HCT116 (cell line): ENCODE results near the gene PRR5L.

Source experiments
- CEBPB ChIP-seq: IDR thresholded peaks from 2 replicates; pipeline ENCODE4 v1.6.1; 2012; ENCODE audit warnings: low read depth
- CTCF ChIP-seq, 3 experiments: fragments of 200-600 bp in 1 of 3; sonication (generic) in 1 of 3; IDR thresholded peaks in 2 of 3; conservative IDR thresholded peaks in 1 of 3; 2 replicates each; pipeline ENCODE4 v1.5.1; 2012 to 2017; ENCODE audit warnings: low read depth in 2 of 3, low read length in 2 of 3, antibody characterized with exemption in 1 of 3, borderline replicate concordance in 1 of 3, control low read depth in 1 of 3, mild to moderate bottlenecking in 1 of 3, mixed read lengths in 1 of 3, mixed run types in 1 of 3, moderate library complexity in 1 of 3; ENCODE audit not compliant: insufficient read depth in 1 of 3
- EGR1 ChIP-seq: IDR thresholded peaks from 2 replicates; pipeline ENCODE4 v1.6.1; 2012; ENCODE audit warnings: low read depth
- EZH2 ChIP-seq: fragments of 200-600 bp; sonication (generic); IDR thresholded peaks from 2 replicates; pipeline ENCODE4 v1.6.1; 2017; ENCODE audit warnings: antibody characterized with exemption, mixed run types
- MAX ChIP-seq: IDR thresholded peaks from 2 replicates; pipeline ENCODE4 v1.6.1; 2012
- POLR2A ChIP-seq: IDR thresholded peaks from 2 replicates; pipeline ENCODE4 v1.7.0; 2011; ENCODE audit warnings: borderline replicate concordance; ENCODE audit not compliant: insufficient read depth, insufficient read length; ENCODE audit errors: extremely low read depth
- POLR2AphosphoS5 ChIP-seq: IDR thresholded peaks from 2 replicates; pipeline ENCODE4 v1.6.1; 2011; ENCODE audit warnings: mild to moderate bottlenecking, low read depth, low read length, moderate library complexity
- REST ChIP-seq: IDR thresholded peaks from 2 replicates; pipeline ENCODE4 v1.6.1; 2012; ENCODE audit warnings: low read depth
- YY1 ChIP-seq: IDR thresholded peaks from 2 replicates; pipeline ENCODE4 v1.6.1; 2011; ENCODE audit warnings: low read length, low read depth, moderate library complexity, mild to moderate bottlenecking; ENCODE audit not compliant: insufficient replicate concordance; ENCODE audit errors: extremely low read depth

GRCh38 chr11:36306888-36307287 lies 10.8 kb downstream of the PRR5L start:
- TF ChIP-seq CTCF (IDR thresholded peaks at IDR 0.05 in 2 of 3, conservative IDR thresholded peaks at IDR 0.05 in 1 of 3; ENCODE audit: borderline replicate concordance in 1 of 3, insufficient read depth in 1 of 3, low read depth in 2 of 3, low read length in 2 of 3) (peak; percentile 50 to 61 (median 54); a peak in 4 of 6 replicates), CEBPB (no peak), POLR2AphosphoS5 (no peak), POLR2A (no peak), EZH2 (no peak), REST (no peak), MAX (no peak), YY1 (no peak), EGR1 (no peak)
